Amniotic epithelial cell (primary cell): ENCODE data around the gene TSGA10.
"Not testable (repeated sequence)": the region's sequence is repeated elsewhere in the genome, so short reads cannot be mapped to it uniquely, and the experiment has no call there.

Experiments used
- DNase-seq: peaks from one replicate; pipeline ENCODE4 v3.0.0-alpha.2; 2010; ENCODE audit warnings: low read depth

The TSGA10 gene

GRCh38 chr2:99152199-99152895 lies 2.4 kb downstream of the TSGA10 start:
- no peak for DNase-seq

DNA sequence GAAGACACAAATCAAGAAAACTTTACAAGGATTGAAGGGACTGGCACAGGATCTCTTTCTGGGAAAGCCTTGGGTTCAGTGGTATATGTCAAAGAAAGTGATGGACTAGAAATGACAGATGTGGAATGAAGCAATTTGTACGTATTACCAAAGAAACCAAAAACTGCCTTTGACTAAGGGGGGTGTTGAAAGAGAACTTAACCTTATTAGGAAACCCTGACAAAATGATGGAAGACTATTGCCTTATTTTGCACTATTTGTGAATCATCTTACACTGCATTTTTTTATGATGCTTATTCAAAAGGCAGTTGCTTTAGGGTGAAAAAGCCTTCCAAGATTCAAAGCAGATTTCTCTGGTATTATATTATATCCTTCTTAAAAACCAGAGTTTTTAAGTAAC lies 4.0 kb downstream of the TSGA10 start:
- peak; percentile 86 for DNase-seq

DNA sequence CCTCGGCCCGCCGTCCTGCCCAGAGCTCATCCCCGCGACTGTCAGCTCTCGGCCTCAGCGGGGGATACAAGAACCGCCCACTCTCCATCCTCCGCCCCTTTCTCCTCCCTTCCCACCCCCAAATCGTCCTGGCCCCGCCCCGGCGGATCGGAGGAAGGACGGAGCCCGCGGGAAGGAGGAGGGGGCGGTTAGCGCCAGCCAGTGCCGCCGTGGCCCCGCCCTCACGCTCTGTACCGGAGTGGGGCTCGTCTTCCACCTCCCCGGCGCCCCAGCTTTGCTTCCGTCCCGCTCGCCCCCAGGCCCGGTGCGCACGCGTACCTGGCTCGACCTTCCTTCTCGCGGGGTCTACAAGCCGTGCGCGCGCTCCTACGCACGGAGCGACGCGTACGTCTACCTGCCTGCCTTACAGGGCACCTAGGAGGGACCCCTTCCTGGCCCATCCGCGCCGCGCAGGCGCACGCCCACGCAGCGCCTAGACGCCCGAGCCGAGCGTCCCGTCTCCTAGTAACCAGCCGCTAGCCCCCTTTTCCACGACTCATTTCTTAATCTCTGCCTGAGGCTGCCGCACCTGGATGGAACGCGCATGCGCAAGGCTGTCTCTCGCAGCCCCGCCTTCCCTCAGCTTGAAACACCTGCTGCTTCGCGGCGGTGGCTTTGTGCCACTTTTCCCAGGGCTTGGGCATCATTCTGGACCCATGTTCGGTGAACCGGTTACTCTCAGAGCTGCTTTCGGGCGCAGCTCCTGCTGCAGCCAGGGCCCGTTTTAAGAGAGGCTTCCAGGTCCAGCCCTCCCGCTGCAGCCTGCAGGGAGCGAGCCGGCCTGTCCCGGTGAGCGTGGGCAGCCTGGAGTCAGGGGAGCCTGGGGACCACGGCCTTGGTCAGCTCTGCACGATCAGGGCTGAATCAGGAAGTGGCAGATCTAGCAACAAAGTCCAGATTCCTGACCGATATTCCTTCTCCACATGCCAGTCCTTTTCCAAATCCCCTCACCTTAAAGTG lies 13.3 kb downstream of the TSGA10 start, which contains the start of gene C2orf15:
Gene C2orf15, plus strand, starts transcription at position 598 of the 999 bp plus-strand sequence. CDS start 8,852 bp downstream, outside the sequence.
- DNase-seq, result peak; percentile 79

DNA sequence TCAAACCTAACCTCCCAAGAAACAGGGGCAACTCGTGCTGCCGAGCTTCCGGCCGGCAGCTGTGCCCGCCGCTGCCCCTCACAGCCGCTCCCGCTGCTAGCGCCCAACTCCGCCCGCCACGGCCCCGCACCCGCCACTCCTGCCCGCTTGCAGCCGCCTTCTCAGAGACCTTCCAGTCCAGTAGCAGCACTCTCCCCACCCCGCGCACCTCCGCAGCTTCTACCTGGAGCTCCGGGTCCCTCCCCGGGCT lies 14.0 kb downstream of the TSGA10 start:
- no peak for DNase-seq

DNA sequence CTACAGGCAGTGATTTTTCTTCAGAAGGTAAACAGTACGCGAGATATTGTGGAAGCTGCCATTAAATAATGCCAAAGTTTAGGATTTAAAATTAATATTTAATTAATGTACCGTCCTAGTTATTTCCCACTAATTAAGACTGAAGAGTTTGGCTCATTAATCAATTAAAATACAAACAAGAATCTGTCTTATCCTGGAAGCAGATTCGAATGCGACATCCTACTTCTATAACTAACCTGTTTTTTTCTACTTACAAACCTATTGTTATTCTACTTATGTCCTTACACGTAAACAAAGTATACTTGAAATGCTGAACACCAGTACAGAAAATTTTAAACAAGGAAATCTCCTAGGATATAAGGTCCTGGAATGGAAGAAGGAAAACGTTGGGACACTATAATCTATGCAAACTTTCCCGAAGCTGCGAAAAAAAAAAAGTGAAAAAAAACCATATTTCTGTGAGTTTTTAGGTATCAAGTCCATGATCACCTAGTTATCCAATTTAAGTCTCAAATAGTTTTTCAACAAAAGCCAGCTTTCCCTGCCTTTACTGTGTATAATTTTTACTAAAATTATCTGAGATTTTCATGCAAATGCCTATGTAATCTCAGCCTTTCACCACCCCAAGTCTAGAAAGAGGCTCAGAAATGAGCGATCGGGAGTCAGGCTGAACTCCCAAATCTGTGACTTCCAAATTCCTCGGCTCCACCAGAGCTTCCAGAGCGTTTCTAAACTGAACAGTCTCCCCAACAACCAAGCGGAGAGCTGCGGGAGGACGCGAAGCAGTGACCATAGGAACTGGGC lies 14.5 kb downstream of the TSGA10 start:
- DNase-seq, result peak; percentile 10

- no peak for DNase-seq
Measured at GRCh38 chr2:99139003-99139402, 15.7 kb downstream of the TSGA10 start.

DNA sequence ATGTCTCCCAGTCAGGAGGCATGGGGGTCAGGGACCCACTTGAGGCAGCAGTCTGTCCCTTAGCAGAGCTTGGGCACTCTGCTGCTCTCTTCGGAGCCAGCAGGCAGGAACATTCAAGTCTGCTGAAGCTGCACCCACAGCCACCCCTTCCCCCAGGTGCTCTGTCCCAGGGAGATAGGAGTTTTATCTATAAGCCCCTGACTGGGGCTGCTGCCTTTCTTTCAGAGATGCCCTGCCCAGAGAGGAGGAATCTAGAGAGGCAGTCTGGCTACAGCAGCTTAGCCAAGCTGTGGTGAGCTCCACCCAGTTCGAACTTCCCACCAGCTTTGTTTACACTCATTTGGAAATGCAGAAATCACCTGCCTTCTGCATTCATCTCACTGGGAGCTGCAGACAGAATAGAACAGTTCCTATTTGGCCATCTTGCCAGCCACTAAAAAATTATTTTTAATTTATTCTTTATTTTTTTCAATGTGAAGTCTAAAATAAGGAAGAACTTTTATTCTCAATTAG lies 19.6 kb downstream of the TSGA10 start:
- DNase-seq, result not testable (repeated sequence)

DNA sequence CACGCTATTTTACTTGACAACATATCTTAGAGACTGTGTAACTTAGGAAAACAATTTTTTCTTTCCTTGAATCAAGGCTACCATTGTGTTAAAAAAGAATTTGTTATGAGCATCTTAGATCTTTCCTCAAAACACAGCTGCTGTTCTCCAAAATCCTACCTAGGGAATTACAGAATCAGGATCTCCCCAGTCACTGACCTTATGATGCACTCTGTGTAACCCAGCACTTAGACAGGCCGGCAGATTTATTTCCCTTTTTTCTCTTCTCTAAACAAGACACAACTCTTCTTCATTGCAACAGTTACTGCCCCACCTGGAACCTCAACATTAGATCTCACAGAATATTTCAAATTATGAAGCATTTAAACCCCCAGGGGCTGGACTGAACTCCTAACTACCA lies 26.8 kb downstream of the TSGA10 start:
- no peak for DNase-seq

DNA sequence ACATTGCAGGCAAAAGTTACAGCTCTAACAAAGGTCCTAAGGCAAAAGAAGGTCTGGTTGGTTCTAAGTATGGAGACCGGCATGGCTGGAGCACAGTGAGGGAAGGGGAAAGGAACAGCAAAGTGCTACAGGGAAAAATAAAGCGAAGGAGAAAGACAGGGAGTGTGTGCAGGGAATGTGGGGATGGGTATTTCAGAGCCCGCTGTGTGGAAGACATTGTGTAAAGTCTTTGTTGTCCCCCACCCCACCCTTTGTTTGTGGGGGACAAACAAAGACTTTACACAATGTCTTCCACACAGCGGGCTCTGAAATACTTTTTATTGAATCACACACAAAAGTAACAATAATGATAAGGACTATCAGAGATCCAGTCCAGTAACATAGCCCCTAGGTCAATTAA lies 42.1 kb downstream of the TSGA10 start:
- DNase-seq, result no peak

- DNase-seq, result no peak
Measured at GRCh38 chr2:99111945-99112344, 42.8 kb downstream of the TSGA10 start.

- no peak for DNase-seq
Measured at GRCh38 chr2:99111236-99111635, 43.5 kb downstream of the TSGA10 start.

DNA sequence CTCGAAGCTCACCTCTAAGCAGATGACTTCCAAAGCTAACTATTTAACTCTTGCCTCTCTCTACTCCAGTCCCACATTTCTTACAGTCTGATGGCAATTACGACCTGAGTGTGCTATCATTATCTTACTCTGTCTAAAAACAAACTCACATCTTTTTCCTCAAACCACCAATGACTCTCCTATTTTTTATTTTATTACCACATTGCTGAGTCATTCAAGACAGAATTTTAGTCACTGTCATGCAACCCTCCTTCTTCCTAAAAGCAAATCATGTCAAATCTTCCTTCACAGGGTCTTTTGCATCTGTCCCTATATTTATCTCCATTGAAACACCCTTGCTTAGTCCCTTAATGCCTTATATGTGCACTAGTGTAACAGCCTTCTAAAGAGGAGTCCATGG lies 47.8 kb downstream of the TSGA10 start:
- peak; percentile 2 for DNase-seq

- no peak for DNase-seq
Measured at GRCh38 chr2:99104006-99104405, 50.7 kb downstream of the TSGA10 start.

- peak; percentile 13 for DNase-seq
Measured at GRCh38 chr2:99101697-99102096, 53.0 kb downstream of the TSGA10 start.

DNA sequence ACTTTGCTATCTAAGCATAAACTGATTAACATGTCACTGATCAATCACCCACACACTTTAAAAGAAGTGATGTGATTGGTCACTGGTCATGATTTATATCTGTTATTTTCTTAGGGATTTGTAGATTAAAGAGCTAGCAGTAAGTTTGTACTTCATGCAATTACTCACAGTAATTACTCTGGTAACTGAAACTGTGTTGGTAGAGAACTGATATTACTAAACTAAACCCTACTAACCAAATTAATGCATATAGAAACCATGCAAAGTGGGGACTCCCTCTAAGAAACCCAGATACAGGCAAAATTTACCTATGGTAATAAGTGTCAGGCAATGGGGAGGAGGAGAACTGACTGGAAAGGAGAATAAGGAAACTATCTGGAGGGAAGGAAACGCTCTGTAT lies 58.0 kb downstream of the TSGA10 start:
- no peak for DNase-seq

GRCh38 chr2:99088017-99088416 lies 66.7 kb downstream of the TSGA10 start:
- peak; percentile 32 for DNase-seq

- no peak for DNase-seq
Measured at GRCh38 chr2:99086385-99086784, 68.4 kb downstream of the TSGA10 start.

DNA sequence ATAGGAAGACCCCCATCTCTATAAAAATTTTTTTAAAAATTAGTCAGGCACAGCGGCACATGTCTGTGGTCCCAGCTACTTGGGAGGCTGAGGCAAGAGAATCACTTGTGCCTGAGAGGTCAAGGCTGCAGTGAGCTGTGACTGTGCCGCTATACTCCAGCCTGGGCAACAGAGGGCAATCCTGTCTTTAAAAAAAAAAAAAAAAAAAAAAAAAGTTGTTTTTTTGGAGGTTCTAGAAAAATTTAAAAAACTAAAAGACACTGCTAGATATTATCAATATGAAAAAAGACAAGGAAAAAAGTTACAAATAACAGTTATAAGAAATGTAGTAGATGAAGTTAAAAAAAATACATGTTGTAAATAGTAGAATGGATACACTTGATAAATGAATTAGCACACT lies 69.3 kb downstream of the TSGA10 start:
- DNase-seq, result peak; percentile 12

- no peak for DNase-seq
Measured at GRCh38 chr2:99084256-99084655, 70.5 kb downstream of the TSGA10 start.

- DNase-seq, result no peak
Measured at GRCh38 chr2:99081891-99082290, 72.9 kb downstream of the TSGA10 start.

GRCh38 chr2:99079226-99079625 lies 75.5 kb downstream of the TSGA10 start:
- DNase-seq, result no peak

DNA sequence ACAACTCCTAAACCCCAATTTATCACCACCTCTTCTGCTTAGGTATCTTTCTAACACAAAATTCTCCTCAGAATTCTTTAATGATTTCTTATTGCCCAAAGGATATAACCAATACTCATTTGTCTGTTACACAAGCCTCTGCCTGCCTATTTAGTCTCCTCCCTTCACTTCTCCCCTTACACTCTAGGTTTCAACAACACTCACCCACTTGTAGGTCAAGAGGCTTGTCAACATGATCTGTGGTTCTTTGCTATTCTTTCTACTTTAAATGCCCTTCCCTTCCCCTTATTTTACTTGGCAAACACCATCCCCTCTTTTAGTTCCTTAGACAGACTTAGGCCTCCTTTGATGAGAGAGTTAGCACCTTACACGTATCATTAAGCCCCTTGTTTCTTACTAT lies 82.2 kb downstream of the TSGA10 start:
- DNase-seq, result no peak
